ENCODE data around the gene FGFR2.
"Not testable (repeated sequence)": the region's sequence is repeated elsewhere in the genome, so short reads cannot be mapped to it uniquely, and the experiment has no call there.

The FGFR2 gene

DNA sequence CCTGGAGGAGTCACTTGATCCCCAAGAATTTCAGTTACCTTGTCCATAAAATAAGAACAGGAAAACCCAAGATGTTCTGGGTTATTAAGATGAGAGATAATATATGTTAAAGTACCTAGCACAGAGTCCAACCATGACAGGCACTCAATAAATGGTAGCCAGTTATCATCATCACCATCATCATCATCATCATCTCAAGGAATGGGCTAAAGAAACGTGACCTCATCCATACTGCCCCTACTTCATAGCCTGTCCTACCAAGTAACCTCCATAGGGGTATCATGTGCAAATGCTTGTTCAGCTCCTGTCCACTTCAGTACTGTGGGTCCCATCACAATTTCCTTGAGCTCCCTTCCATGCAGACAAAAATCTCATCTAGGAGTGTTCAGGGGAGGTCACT, 14.4 kb downstream of the FGFR2 start:
- DNase-seq = no peak

GRCh38 chr10:121583258-121583657, 15.0 kb downstream of the FGFR2 start:
- DNase-seq = no peak

- DNase-seq = no peak
Measured at GRCh38 chr10:121580276-121581116, 17.7 kb downstream of the FGFR2 start.

GRCh38 chr10:121579656-121580055, 18.6 kb downstream of the FGFR2 start:
- no peak for DNase-seq

DNA sequence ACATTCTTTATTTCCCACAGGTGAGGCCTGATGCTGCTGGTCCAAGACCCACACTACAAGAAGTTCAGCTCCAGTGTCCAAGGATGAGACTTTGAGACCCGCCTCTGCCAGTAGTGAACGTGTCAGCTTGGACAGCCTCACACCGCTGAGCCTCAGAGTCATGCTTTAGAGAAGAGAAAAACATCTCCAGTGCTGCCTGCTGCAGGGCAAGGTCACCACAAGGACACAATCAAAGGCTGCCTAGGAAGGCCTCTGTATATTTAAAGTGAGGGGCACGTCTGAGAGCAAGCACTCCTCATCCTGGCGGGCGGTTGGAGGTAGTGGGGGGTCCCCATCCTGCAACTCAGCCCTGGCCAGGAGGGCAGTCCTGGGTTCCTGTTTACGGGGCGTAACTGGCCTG, 19.3 kb downstream of the FGFR2 start:
- DNase-seq = no peak

DNA sequence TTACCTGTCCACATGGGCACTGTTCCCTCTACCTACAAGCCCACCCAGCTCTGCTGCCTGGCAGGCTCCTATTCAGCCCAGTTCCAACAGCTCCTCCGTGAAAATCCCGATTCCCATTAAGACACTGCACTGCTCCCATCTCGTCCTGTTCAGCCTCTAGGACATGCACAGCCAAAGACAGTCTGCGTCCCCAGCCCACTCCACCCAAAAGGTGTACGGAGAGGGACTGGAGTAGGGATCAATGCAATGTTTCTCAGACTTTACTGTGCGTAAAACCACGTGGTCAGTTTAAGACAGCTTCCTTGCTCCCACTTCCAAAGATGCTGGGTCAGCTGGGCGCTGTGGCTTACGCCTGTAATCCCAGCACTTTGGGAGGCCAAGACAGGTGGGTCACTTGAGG, 19.9 kb downstream of the FGFR2 start:
- no peak for DNase-seq

DNA sequence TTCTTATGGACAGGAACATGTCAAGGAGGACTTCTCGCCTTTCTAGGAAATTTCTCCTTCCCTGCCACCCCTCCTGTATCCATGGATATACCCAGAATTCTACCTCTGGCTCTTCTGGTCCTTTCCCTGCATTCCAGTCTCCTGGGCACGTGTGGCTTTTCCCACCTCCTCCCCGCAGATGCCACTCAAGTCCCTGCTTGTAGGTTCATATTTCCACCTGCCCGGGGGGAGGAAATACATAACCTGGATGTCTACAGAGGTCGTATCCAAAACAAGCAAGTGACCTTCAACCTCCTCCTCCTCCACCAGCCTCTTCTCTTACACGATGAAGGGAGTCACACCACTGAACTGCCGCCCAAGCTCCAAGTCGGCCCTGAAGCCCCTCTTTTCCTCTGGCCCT, 20.7 kb downstream of the FGFR2 start:
- no peak for DNase-seq

- no peak for DNase-seq
Measured at GRCh38 chr10:121576139-121576538, 22.1 kb downstream of the FGFR2 start.

GRCh38 chr10:121574519-121575166, 23.6 kb downstream of the FGFR2 start:
- DNase-seq = no peak

GRCh38 chr10:121573538-121573941, 24.7 kb downstream of the FGFR2 start:
- DNase-seq = no peak

- no peak for DNase-seq
Measured at GRCh38 chr10:121572859-121573537, 25.2 kb downstream of the FGFR2 start.

GRCh38 chr10:121570315-121570714, 27.9 kb downstream of the FGFR2 start:
- DNase-seq = no peak

GRCh38 chr10:121568275-121568674, 30.0 kb downstream of the FGFR2 start:
- DNase-seq = no peak

DNA sequence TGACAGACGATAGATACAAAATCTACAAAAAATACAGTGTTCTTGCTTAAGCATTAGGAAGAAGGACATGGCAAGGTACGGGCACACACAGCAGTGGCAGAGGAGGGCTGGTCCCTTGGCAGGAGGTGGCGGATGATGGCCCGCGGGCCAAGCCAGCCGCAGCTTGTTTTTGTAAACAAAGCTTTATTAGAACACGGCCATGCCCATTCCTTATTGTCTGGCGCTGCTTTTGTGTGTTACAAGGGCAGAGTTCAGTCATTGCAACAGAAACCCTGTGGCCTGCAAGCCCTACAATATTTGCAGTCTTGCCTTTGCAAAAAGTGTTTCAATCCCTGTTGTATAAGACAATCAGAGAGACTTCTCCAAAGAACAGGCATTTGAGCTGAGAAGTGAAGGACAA, 30.7 kb downstream of the FGFR2 start:
- no peak for DNase-seq

- no peak for DNase-seq
Measured at GRCh38 chr10:121566755-121567154, 31.5 kb downstream of the FGFR2 start.

DNA sequence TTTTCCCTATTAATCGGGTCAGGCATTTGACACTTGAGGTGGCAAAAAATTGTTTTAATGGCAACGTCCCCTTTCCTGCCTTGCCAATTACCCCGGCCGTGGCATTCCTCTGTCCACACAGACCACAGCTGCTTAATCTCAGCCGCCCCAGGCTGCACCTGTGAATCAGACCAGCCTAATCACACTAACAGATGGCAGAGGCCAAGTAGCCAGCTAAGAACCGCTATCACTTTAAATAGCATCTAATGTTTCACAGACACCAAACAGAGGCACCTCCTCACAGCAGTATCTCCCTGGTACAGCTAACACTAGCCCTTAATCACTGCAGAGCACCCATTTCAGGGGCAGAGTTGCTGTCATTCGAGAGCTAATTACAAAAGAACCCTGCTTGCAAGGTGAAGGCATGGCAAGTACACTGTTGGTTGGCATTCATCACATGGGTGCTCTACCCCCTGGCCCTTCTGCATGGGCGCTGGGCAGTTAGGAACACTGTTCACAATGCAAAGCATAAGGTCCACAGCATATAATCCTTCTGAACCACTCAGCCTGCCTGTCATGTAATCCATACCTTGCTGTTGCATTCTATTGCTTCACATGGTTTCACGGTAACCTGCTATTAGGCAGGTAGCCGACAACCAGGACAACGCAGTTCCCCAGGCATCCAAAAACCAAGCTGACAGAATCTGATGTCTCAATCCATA, 38.8 kb downstream of the FGFR2 start:
- no peak for DNase-seq

- no peak for DNase-seq
Measured at GRCh38 chr10:121558238-121558637, 40.0 kb downstream of the FGFR2 start.

GRCh38 chr10:121556918-121557573, 41.2 kb downstream of the FGFR2 start:
- no peak for DNase-seq

DNA sequence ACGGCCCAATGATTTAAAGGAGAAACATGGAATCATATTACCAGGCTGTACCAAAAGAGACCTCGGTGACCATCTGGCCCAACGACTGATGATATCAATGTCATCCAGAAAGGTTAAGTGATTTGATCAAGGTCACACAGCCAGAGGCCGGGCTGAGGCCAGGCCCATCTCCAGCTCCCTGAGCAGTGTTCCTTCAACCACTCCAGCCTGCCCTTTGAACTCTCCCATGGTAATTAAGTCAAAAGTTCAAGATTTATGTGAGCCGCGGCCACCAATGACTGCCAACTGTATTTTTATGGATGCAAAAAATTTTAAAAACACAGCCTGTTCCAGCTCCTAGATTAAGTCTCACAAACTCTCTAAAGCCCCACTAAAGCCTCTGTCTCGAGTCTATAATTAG, 41.8 kb downstream of the FGFR2 start:
- DNase-seq = no peak

GRCh38 chr10:121554916-121555315, 43.3 kb downstream of the FGFR2 start:
- DNase-seq = not testable (repeated sequence)

DNA sequence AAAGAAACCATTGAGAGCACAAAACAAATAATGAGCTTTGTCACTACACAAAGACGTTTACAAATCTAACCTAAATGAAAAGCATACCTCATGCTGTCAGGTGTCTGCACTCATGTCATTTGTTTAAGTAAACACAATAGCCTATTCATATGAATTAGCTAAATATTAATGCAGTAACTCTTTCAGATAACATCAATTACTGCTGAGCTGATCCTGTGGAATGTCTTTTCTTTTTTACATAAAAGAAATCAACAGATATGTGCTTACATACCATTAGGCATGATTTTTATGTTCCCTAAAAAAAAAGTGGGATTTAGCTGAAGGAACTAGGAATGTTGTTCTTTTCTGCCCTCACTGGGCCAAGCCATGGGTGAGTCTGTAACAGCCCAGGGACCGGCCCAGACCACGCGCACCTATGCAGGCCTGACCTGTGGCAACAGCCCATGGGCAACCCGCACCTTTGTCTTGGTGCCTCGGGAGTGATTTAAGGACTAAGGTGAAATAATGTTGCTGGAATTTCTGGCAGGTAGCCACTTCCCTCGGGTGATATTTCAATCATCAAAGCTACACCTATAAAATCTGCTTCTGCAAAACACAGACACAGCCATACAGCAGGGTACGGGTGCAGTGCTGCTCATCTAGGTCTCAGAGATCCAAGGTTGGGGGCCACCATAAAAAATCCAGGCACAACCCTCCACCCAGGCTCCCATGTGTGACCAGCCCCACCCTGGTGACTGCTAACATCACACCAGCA, 44.6 kb downstream of the FGFR2 start:
- DNase-seq = no peak

DNA sequence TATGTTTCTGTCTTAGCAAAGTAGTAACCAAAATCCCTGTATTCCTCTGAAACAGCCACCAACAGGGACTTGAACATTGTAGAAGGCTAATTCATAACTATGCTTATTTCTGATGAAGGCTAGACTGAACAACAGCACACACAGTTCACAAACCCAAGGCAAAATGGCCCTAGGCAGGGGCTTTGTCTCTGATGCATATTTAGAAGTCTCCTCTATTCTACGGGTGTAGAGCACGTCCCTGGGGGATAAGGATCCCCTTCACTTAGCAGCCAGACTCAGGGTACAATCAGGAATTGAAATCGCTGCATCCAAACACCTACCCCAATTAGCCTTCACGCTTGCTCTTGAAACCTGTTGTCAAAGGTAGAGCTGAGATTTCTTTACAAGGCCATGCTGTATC, 45.5 kb downstream of the FGFR2 start:
- DNase-seq = no peak

Measured in stimulated activated CD4-positive, alpha-beta T cell treated with anti-CD3 and anti-CD28 coated beads, Interleukin-15, amount 100 ng/mL, for 24 hours (primary cell).